LNCaP clone FGC (cell line): Measurements from ENCODE around the gene IRF7.
"Not testable (repeated sequence)": the region's sequence is repeated elsewhere in the genome, so short reads cannot be mapped to it uniquely, and the experiment has no call there.

ENCODE experiments used
- DNase-seq: peaks from one replicate; pipeline ENCODE4 v3.0.0-alpha.2; 2011; ENCODE audit warnings: low read depth
- H3K4me3 ChIP-seq: 2 replicates; pipeline ENCODE4 v1.5.1; 2011; ENCODE audit warnings: mild to moderate bottlenecking, low read depth, low read length, control low read depth
- CTCF ChIP-seq: IDR thresholded peaks from 2 replicates; pipeline ENCODE4 v1.5.1; 2012; ENCODE audit warnings: mild to moderate bottlenecking; ENCODE audit not compliant: control insufficient read depth, insufficient read depth; ENCODE audit errors: extremely low read depth

The IRF7 gene

GRCh38 chr11:657691-658126, 42.0 kb upstream of the IRF7 start:
- DNase-seq: no peak
- no peak for TF ChIP-seq CTCF
- no peak overlapping the region for H3K4me3 ChIP-seq

- no peak for DNase-seq
- H3K4me3 ChIP-seq: no peak overlapping the region
- TF ChIP-seq CTCF: no peak
Measured at GRCh38 chr11:656866-657265, 41.1 kb upstream of the IRF7 start.

GRCh38 chr11:656426-656825, 40.7 kb upstream of the IRF7 start:
- DNase-seq: no peak
- no peak for TF ChIP-seq CTCF
- no peak overlapping the region for H3K4me3 ChIP-seq

- no peak overlapping the region for H3K4me3 ChIP-seq
- no peak for TF ChIP-seq CTCF
- no peak for DNase-seq
Measured at GRCh38 chr11:655036-655726, 39.4 kb upstream of the IRF7 start.

GRCh38 chr11:654444-654843, 38.7 kb upstream of the IRF7 start:
- not testable (repeated sequence) for H3K4me3 ChIP-seq

GRCh38 chr11:653837-654236, 38.1 kb upstream of the IRF7 start:
- DNase-seq: no peak
- H3K4me3 ChIP-seq: no peak overlapping the region
- TF ChIP-seq CTCF: no peak

More at GRCh38 chr11:654444-654843, 38.7 kb upstream of the IRF7 start:
- not testable (repeated sequence) for DNase-seq

- not testable (repeated sequence) for H3K4me3 ChIP-seq, DNase-seq
Measured at GRCh38 chr11:653136-653535, 37.4 kb upstream of the IRF7 start.

- no peak for TF ChIP-seq CTCF
- DNase-seq: no peak
- no peak overlapping the region for H3K4me3 ChIP-seq
Measured at GRCh38 chr11:650482-650881, 34.7 kb upstream of the IRF7 start.

- DNase-seq, H3K4me3 ChIP-seq: not testable (repeated sequence)
Measured at GRCh38 chr11:647672-648158, 32.0 kb upstream of the IRF7 start.
